Naive thymus-derived CD8-positive, alpha-beta T cell (primary cell): Measurements from ENCODE around the gene SORCS3. TPM values are rescaled to one million over a fixed set of nuclear protein-coding genes. Genes with fewer than 3 reads are reported as not detected.

Experiments used
- ATAC-seq, 2 donors: fragments of 150-1000 bp; cut with Tn5 transposase in 1 of 2; sonication (Bioruptor Pico), chemical (Tn5 transposase) in 1 of 2; 1 replicate in 1 of 2; 2 replicates in 1 of 2; pipeline ENCODE4 v1.10.0; 2021; ENCODE audit warnings: mild to moderate bottlenecking in 2 of 2, moderate library complexity in 2 of 2
- POLR2A ChIA-PET: fragments of 350-600 bp; sonication (Branson Sonifier 250); formaldehyde crosslinking; loops from one replicate; lab custom pipeline; 2021; ENCODE audit warnings: antibody characterized with exemption; lab: Charles Lee
- DNase-seq, 10 donors: peaks; one replicate each; pipeline versions ENCODE4 v3.0.0 to v3.0.0-alpha.2; 2020 to 2022
- H3K27ac Mint-ChIP-seq, 10 donors: one replicate each; pipeline ENCODE4 v1.8.0; 2020 to 2022; ENCODE audit warnings: mild to moderate bottlenecking in 10 of 10, mixed read lengths in 10 of 10, moderate library complexity in 4 of 10, inconsistent platforms in 1 of 10
- H3K27me3 Mint-ChIP-seq, 5 donors: one replicate each; pipeline ENCODE4 v1.8.0; 2021 to 2022; ENCODE audit warnings: mixed read lengths in 5 of 5
- H3K36me3 Mint-ChIP-seq, 3 donors: one replicate each; pipeline ENCODE4 v1.8.0; 2020 to 2022; ENCODE audit warnings: mixed read lengths in 3 of 3, mild to moderate bottlenecking in 2 of 3, inconsistent platforms in 1 of 3
- H3K4me1 Mint-ChIP-seq, 4 donors: one replicate each; pipeline ENCODE4 v1.8.0; 2021 to 2022; ENCODE audit warnings: mixed read lengths in 4 of 4
- H3K4me3 Mint-ChIP-seq, 10 donors: one replicate each; pipeline ENCODE4 v1.8.0; 2020 to 2022; ENCODE audit warnings: mild to moderate bottlenecking in 10 of 10, mixed read lengths in 10 of 10, moderate library complexity in 6 of 10, inconsistent platforms in 1 of 10
- H3K9me3 Mint-ChIP-seq, 9 donors: one replicate each; pipeline ENCODE4 v1.8.0; 2020 to 2022; ENCODE audit warnings: mixed read lengths in 9 of 9, mild to moderate bottlenecking in 3 of 9, inconsistent platforms in 1 of 9, moderate library complexity in 1 of 9
- polyA plus RNA-seq, 3 donors: library from polyadenylated mRNA; unstranded; fragments of 300-500 nt; fragmentation: Illumina TruSeq; gene quantifications; one replicate each; pipeline ENCODE4 v1.2.3, GENCODE V29; 2021
- total RNA-seq, 8 experiments: library from RNA in 2 of 8; stranded (reverse) in 2 of 8; gene quantifications; one replicate each; pipeline ENCODE4 v1.2.3 and lab custom pipeline; 2021 to 2026

Gene SORCS3
- total and polyA plus RNA-seq, 5 experiments from 2014 or later = 0.15 to 0.19 TPM; not detected in 3

DNA sequence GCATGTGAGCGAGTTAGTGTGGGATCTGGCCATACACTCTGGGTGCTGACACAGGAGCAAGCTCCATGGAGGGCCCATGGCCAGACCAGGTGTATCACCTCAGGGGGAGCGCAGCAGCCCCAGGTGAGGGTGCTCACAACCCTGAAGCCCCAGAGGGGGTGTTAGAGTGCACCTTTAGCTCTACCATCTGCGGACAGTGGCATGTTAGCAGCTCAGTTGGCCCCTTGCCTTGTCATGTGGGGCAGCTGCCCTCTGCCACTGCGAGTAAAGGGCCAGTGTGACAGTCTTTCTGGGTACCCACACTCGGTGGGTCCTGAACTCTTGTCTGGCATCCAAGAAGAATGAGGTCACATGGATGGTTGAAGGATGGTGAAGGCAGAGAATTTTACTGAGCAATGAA, 600.2 kb downstream of the SORCS3 start:
- H3K27me3 Mint-ChIP-seq = no peaks in the 10 kb centered on the region
- no peak overlapping the region for H3K4me3 Mint-ChIP-seq
- H3K9me3 Mint-ChIP-seq = peaks cover 0 to 6% (median 0%) of the 10 kb centered on the region in 9 donors
- peaks cover 0 to 3% (median 0%) of the 10 kb centered on the region in 3 donors for H3K36me3 Mint-ChIP-seq
- DNase-seq (no peak), ATAC-seq (no peak)
- no peaks in the 10 kb centered on the region for H3K4me1 Mint-ChIP-seq
- H3K27ac Mint-ChIP-seq = no peak overlapping the region
- POLR2A ChIA-PET = no interaction called here

DNA sequence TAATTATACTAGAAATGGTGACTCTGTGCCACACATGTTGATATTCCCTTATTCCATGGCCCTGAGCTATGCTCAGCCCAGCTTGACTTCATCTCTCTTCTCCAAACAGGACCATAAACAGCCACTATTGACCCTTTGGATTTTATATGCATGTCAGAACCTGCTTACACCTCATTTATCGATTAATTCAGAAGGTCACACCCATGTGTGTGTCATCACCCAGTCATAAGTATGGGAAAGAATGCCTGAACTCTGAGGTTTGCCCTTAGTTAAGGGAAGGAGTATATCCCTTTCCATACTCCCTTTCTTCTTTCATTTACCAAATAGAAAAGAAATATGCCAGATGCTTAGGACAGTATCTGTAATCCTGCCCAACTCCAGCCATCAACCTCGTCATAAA, 602.3 kb downstream of the SORCS3 start:
- no peak overlapping the region for H3K4me3 Mint-ChIP-seq
- H3K27me3 Mint-ChIP-seq = peaks cover 0 to 1% (median 0%) of the 10 kb centered on the region in 5 donors
- no peaks in the 10 kb centered on the region for H3K4me1 Mint-ChIP-seq
- peaks cover 0 to 6% (median 2%) of the 10 kb centered on the region in 9 donors for H3K9me3 Mint-ChIP-seq
- POLR2A ChIA-PET = no interaction called here
- no peak for ATAC-seq
- no peak overlapping the region for H3K27ac Mint-ChIP-seq
- DNase-seq = no peak
- peaks cover 0 to 17% (median 5%) of the 10 kb centered on the region in 3 donors for H3K36me3 Mint-ChIP-seq

DNA sequence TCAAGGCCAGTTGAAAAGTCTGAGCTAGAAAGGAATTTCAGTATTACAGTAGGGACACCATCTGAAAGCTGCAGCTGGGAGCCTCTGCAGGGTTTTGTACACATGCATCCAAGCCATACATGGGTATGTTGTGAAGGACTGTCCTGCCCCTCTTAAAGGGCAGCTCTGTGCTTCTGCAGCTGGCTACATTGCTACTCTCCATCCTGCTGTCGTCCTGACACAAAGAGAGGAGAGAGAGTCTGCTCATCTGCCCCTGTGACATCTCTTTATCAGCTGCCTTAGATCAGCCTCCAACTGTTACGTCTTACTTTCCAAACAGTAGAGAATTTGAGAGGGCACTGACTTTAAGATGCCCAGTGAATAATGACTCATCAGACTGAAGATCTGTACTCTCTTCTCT, 602.7 kb downstream of the SORCS3 start:
- H3K9me3 Mint-ChIP-seq = peaks cover 0 to 6% (median 2%) of the 10 kb centered on the region in 9 donors
- H3K4me1 Mint-ChIP-seq = no peaks in the 10 kb centered on the region
- H3K27me3 Mint-ChIP-seq = peaks cover 0 to 1% (median 0%) of the 10 kb centered on the region in 5 donors
- no peak overlapping the region for H3K4me3 Mint-ChIP-seq
- peaks cover 0 to 19% (median 5%) of the 10 kb centered on the region in 3 donors for H3K36me3 Mint-ChIP-seq
- no peak overlapping the region for H3K27ac Mint-ChIP-seq
- DNase-seq (no peak), ATAC-seq (no peak)
- POLR2A ChIA-PET = no interaction called here

DNA sequence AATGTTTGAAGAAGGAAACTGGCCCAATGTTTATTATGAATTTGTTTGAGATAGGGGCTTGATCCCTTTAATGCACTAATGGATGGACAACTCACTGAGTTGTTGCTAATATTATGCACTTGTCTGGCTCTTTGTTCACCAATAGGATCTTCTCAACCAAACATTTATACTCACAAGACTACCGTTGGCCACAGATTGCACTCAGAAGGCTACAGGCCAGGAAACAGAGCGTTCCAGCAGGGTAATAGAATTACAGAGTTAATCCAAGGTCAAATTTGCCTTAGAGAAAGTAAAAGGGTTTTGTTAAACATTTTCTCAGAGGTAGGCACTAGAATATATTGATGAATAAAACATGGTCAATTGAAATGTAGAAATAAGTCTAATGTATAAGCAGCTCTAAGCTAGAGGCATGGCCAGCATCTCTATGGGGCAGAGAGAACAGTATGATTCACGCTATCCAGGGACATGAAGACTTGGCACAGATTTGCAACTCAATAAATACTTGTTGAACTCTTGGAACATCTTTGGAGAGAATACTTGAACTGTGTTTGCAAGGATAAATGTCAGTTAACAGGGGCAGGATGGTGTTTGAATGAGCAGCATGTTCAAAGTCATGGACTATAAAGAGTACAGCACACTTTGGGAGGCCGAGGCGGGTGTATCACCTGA, 606.9 kb downstream of the SORCS3 start:
- POLR2A ChIA-PET = no interaction called here
- peak overlapping the region in 1 of 10 donors; percentile 15 for H3K27ac Mint-ChIP-seq

DNA sequence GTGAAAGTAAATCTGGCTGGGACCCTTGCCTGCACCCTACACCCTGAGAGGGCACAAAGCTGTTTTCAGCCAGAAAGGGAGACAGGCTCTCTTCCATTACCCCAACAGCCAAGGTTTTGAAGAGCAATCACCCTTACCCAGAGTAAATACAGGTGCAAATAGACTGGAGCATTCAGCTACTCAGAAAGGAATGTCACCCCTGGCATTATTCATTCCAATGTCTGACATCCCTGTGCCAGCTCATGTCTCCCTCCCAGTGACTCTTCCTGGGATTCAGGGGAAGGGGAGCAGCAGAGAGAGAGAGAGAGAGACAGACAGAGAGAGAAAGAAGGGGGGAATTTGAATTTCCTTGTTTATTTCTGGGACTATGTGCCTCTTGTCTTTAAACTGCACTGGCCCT, 611.8 kb downstream of the SORCS3 start:
- no peaks in the 10 kb centered on the region for H3K4me1 Mint-ChIP-seq
- ATAC-seq = no peak
- H3K27ac Mint-ChIP-seq = no peak overlapping the region
- H3K4me3 Mint-ChIP-seq = no peak overlapping the region
- DNase-seq = no peak
- no peaks in the 10 kb centered on the region for H3K27me3 Mint-ChIP-seq
- peaks cover 0 to 10% (median 5%) of the 10 kb centered on the region in 3 donors for H3K36me3 Mint-ChIP-seq
- H3K9me3 Mint-ChIP-seq = peaks cover 0 to 12% (median 5%) of the 10 kb centered on the region in 9 donors
- POLR2A ChIA-PET = no interaction called here

More for the DNA sequence above, 606.9 kb downstream of the SORCS3 start:
- Mint-ChIP-seq H3K27me3 (peaks cover 0 to 1% (median 0%) of the 10 kb centered on the region in 5 donors), H3K4me3 (no peak overlapping the region), H3K9me3 (peaks cover 0 to 12% (median 5%) of the 10 kb centered on the region in 9 donors), H3K36me3 (peaks cover 5 to 24% (median 5%) of the 10 kb centered on the region in 3 donors), H3K4me1 (no peaks in the 10 kb centered on the region)
- ATAC-seq (no peak), DNase-seq (no peak)

DNA sequence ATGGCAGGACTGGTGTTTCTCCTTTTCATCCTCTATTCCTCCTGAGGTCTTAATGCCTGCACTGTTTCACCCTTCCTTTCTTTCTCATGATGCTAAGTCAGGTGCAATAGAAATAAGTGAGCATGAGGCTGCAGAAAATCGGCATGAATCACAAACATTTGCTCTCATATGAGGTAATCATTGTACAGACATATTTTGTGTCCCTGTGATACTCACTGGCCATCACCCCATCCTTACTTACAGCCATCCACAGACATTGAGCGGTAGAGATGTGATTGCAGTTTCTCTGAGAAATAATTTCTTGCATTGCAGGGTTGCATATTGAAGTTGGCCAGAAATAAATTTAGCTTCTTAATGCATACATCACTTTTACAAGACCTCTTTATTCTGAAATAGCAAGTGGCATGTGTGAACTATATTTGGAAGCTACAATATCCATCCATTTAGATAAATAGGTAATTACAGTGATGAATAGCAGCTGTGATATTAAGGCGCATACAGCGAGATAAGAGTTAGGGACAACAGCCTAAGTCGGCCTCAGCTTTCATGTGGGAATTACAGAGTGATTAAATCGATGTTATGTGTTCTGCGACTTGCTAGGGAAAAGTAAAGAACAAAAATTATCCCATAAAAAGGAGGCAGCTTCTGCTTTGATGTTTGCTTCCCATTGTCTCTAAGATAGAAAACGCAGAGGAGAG, 612.6 kb downstream of the SORCS3 start:
- H3K27me3 Mint-ChIP-seq = no peaks in the 10 kb centered on the region
- POLR2A ChIA-PET = no interaction called here
- H3K36me3 Mint-ChIP-seq = peaks cover 0 to 6% (median 5%) of the 10 kb centered on the region in 3 donors
- no peak overlapping the region for H3K4me3 Mint-ChIP-seq
- no peak overlapping the region for H3K27ac Mint-ChIP-seq
- H3K9me3 Mint-ChIP-seq = peaks cover 0 to 10% (median 5%) of the 10 kb centered on the region in 9 donors
- DNase-seq = no peak
- H3K4me1 Mint-ChIP-seq = no peaks in the 10 kb centered on the region
- no peak for ATAC-seq

DNA sequence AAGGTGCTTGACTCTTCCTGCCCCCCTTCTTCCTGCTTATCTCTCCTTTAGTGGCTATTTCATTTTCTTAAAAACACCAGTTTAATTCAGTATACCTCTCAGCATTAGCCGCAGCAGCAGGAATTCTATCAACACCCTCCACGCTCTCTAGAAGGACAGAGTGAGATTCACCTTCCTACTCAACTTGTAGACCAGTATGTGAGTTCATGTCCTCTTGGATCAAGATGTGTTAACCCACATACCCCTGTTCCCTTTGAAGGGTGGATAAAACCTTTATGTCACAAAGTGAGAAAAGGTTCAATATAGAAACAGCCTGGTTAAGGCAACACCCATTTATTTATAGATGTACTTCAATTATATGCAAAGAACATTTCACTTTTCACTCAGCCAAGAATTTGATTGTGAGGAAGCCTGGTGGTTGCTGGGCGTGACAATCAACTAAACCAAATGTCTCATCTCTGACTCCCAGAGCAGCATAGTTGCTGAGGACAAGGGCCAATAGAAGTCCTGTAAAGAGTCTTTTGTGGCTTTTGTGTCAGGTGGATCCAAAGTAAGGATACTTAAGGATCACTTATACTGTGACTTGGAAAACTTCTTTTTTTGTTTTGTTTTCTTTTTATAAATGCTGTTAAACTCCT, 617.1 kb downstream of the SORCS3 start:
- Mint-ChIP-seq H3K27me3 (no peaks in the 10 kb centered on the region), H3K27ac (no peak overlapping the region), H3K9me3 (peaks cover 0 to 3% (median 0%) of the 10 kb centered on the region in 9 donors), H3K4me1 (no peaks in the 10 kb centered on the region), H3K36me3 (no peaks in the 10 kb centered on the region), H3K4me3 (no peak overlapping the region)
- ATAC-seq (no peak), DNase-seq (no peak)
- POLR2A ChIA-PET = no interaction called here

DNA sequence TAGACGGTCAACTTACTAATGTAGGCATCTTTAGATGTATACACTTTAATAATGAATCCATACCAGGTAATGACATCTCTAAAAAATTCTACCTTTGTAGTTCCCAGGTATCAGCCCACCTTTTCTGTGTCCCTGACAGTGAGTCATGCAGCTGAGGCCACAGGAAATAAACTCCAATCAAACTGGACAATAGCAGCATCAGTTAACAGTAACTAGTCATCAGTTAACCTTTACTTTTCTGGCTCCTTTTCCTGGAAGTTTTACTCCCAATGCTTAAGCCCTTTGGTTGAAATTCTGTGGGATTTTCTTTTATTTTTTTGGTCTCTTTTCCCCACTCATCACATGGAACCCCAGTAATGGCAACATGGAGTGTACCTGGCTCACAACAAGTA, 617.6 kb downstream of the SORCS3 start:
- Mint-ChIP-seq H3K27ac (no peak overlapping the region), H3K27me3 (no peaks in the 10 kb centered on the region), H3K36me3 (no peaks in the 10 kb centered on the region), H3K9me3 (peaks cover 0 to 3% (median 0%) of the 10 kb centered on the region in 9 donors), H3K4me1 (no peaks in the 10 kb centered on the region), H3K4me3 (no peak overlapping the region)
- POLR2A ChIA-PET = no interaction called here
- ATAC-seq (no peak), DNase-seq (no peak)

DNA sequence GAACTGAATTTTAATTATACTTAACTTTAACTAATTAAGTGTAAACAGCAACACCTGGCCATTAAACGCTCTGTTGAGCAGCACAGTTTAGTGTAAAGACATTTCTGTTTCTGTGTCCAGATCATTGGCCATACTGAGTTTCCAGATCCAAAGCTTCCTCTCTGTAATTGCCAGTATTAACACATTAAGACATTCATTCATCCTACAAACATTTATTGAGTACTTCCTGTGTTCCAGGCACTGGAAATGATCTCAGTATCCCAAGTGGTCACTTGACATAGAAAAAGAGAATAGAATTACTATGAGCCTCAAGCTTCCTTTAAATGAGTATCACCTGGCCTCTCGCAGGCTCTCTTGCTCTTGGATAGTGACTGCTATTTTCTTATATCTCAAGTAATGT, 618.1 kb downstream of the SORCS3 start:
- Mint-ChIP-seq H3K27ac (no peak overlapping the region), H3K4me1 (no peaks in the 10 kb centered on the region), H3K27me3 (no peaks in the 10 kb centered on the region), H3K36me3 (no peaks in the 10 kb centered on the region), H3K4me3 (no peak overlapping the region), H3K9me3 (peaks cover 0 to 3% (median 0%) of the 10 kb centered on the region in 9 donors)
- no peak for DNase-seq
- ATAC-seq = no peak
- POLR2A ChIA-PET = no interaction called here

DNA sequence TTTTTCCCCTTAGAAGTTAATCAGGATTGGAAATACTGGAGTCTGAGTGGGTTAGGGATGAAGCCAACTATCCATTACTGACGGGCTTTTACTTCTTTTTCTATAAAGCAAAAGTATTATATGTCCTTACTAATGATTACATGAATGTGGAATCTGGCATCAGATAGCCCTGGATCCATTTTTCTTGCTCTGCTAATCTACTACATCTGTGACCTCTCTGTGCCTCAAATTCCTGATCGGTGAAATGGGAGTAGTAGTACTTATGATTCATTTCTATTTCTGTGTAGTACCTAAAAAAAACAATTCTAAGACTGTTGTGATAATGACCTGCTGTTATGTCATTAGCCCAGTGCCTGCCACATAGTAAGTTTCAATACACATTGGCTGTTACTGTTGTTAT, 621.6 kb downstream of the SORCS3 start:
- Mint-ChIP-seq H3K36me3 (peaks cover 0 to 5% (median 0%) of the 10 kb centered on the region in 3 donors), H3K4me3 (no peak overlapping the region), H3K27ac (no peak overlapping the region), H3K4me1 (no peaks in the 10 kb centered on the region), H3K9me3 (no peaks in the 10 kb centered on the region), H3K27me3 (peaks cover 0 to 3% (median 0%) of the 10 kb centered on the region in 5 donors)
- DNase-seq = no peak
- ATAC-seq = no peak
- POLR2A ChIA-PET = no interaction called here

DNA sequence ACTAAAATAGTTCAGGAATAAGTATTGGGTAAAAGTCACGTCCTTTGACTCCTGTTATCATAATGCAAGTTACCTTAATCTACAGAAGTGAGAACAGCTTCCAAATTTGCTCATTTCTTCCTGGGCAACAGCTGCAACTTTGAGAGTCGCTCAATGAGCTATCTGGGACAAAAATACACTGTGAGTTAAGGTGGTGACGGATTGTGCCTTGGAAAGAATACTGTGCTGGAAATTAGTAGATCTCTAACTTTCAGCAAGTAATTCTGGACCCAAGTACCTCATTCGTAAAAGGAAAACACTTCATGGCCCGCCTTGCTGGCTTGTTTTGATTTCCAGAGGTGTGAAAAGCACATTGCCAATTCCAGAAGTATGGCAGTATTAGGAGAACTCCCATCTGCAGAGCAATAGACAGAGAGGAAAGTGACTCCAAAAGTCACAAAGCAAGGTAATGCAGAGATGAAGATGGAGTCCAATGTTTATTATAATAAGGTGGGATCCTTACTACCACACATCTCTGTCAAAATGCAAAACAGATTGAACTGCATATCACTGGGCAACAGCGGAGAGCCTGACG, 626.0 kb downstream of the SORCS3 start:
- POLR2A ChIA-PET = no interaction called here
- Mint-ChIP-seq H3K4me1 (no peaks in the 10 kb centered on the region), H3K27ac (no peak overlapping the region), H3K4me3 (no peak overlapping the region), H3K27me3 (peaks cover 0 to 6% (median 0%) of the 10 kb centered on the region in 5 donors), H3K9me3 (no peaks in the 10 kb centered on the region), H3K36me3 (peaks cover 0 to 5% (median 0%) of the 10 kb centered on the region in 3 donors)
- no peak for ATAC-seq
- no peak for DNase-seq

DNA sequence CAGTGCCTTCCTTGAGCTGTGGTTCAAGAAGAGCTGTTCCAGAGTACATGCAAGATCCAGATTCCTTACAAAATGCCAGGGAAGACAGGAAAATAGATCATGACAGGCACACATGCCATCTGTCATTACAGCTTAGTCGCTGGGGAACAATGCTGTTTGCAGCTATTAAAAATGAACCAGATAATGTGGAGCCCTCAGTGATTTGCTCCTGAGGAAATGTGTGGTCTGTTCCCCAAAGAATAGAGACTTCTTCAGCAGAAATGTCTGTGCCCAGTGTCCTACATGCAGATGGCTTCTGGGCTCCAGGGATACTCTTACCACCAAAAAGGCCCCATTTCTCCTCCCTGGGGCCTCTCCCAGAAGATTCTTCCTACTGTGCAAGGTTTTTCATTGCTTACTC, 627.9 kb downstream of the SORCS3 start:
- Mint-ChIP-seq H3K27me3 (peaks cover 0 to 6% (median 0%) of the 10 kb centered on the region in 5 donors), H3K4me3 (no peak overlapping the region), H3K4me1 (no peaks in the 10 kb centered on the region), H3K27ac (no peak overlapping the region), H3K36me3 (peaks cover 0 to 5% (median 0%) of the 10 kb centered on the region in 3 donors), H3K9me3 (no peaks in the 10 kb centered on the region)
- ATAC-seq = no peak
- POLR2A ChIA-PET = no interaction called here
- no peak for DNase-seq

DNA sequence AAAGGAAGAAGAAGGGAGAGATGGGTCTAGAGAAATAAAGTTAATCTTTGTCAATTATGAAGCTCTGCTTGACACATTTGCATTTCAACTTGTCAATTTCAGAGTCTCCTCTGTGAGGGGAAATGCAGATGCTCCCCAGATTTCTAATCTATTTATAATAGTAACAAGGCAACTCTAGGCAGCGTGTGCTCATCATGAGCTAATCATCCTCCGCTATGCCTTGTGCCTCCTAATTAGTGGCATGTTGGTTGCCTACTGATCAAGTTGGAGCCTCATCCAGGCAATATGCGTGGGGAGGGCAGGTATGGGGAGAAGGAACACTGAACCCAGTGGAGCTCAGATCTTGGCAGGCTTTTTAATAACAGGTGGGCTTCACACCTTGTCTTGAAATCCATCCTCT, 628.6 kb downstream of the SORCS3 start:
- Mint-ChIP-seq H3K36me3 (peaks cover 0 to 5% (median 0%) of the 10 kb centered on the region in 3 donors), H3K27me3 (peaks cover 0 to 6% (median 0%) of the 10 kb centered on the region in 5 donors), H3K27ac (no peak overlapping the region), H3K4me1 (no peaks in the 10 kb centered on the region), H3K4me3 (no peak overlapping the region), H3K9me3 (no peaks in the 10 kb centered on the region)
- ATAC-seq (no peak), DNase-seq (no peak)
- POLR2A ChIA-PET = no interaction called here
